GM12878 (cell line): ENCODE results near the gene TMPRSS7.

Source experiments
- BACH1 ChIP-seq: fragments of 450-650 bp; IDR thresholded peaks from 2 replicates; pipeline ENCODE4 v1.6.1; 2017; ENCODE audit warnings: mild to moderate bottlenecking, borderline replicate concordance
- CBFB ChIP-seq: IDR thresholded peaks from 2 replicates; pipeline ENCODE4 v1.6.1; 2016; ENCODE audit warnings: antibody characterized with exemption, low read depth
- CTCF ChIP-seq, 3 experiments: IDR thresholded peaks in 2 of 3; conservative IDR thresholded peaks in 1 of 3; 2 replicates each; pipeline ENCODE4 v1.5.1; 2011; ENCODE audit warnings: low read depth in 3 of 3, low read length in 3 of 3, mild to moderate bottlenecking in 3 of 3, control low read depth in 2 of 3, moderate library complexity in 2 of 3, inconsistent platforms in 1 of 3, mixed read lengths in 1 of 3; ENCODE audit not compliant: control insufficient read depth in 2 of 3, insufficient read depth in 1 of 3; ENCODE audit errors: extremely low read depth in 1 of 3
- POLR2AphosphoS5 ChIP-seq: IDR thresholded peaks from 2 replicates; pipeline ENCODE4 v1.6.1; 2011; ENCODE audit warnings: mild to moderate bottlenecking, low read length, inconsistent platforms
- SUZ12 ChIP-seq: fragments of 200-600 bp; sonication (generic); IDR thresholded peaks from one replicate; pipeline ENCODE4 v1.6.1; 2018; ENCODE audit warnings: antibody characterized with exemption, mild to moderate bottlenecking; ENCODE audit not compliant: unreplicated experiment
- TCF12 ChIP-seq: IDR thresholded peaks from 2 replicates; pipeline ENCODE4 v1.6.1; 2011; ENCODE audit warnings: low read depth, mild to moderate bottlenecking, low read length
- TF ChIP-seq, protein P1 (sequence below): IDR thresholded peaks from 2 replicates; pipeline ENCODE4 v1.6.1; 2011; ENCODE audit warnings: low read depth, mild to moderate bottlenecking, low read length, moderate library complexity, borderline replicate concordance; ENCODE audit errors: extremely low read depth

DNA sequence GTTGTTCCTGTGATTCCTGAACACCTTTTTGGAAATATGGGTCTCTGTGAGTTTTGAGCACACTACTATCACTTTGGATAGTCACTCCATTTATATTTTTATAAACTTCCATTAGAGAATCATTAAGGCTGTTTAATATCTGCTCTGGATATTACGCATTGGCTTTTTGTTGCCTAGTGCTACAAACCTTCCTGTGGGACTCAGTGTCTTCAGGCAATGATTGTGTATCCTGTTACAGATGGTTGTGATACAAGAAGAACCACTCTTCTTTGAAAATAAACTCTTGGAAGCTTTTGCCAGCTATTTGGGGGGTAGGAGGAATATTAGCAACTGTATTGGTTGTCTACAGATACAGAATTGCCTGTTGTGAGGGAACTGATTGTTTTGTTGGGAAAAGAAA is 82.9 kb downstream of the TMPRSS7 start:
- no peak for TF ChIP-seq CTCF (IDR thresholded peaks at IDR 0.05 in 2 of 3, conservative IDR thresholded peaks at IDR 0.05 in 1 of 3; ENCODE audit: control insufficient read depth in 2 of 3, extremely low read depth in 1 of 3, insufficient read depth in 1 of 3, low read depth in 3 of 3, low read length in 3 of 3)
- no peak for TF ChIP-seq BACH1
- TF ChIP-seq, protein P1, sequence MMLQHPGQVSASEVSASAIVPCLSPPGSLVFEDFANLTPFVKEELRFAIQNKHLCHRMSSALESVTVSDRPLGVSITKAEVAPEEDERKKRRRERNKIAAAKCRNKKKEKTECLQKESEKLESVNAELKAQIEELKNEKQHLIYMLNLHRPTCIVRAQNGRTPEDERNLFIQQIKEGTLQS = no peak
- no peak for TF ChIP-seq POLR2AphosphoS5
- no peak for TF ChIP-seq TCF12
- no peak for TF ChIP-seq SUZ12
- no peak for TF ChIP-seq CBFB
